Panc1 (cell line): Measurements from ENCODE around the gene PDE11A.

Experiments
- CTCF ChIP-seq: fragments of 450-650 bp; IDR thresholded peaks from 2 replicates; pipeline ENCODE4 v1.5.1; 2017; ENCODE audit warnings: mild to moderate bottlenecking
- POLR2AphosphoS5 ChIP-seq: IDR thresholded peaks from 2 replicates; pipeline ENCODE4 v1.6.1; 2012; ENCODE audit warnings: mild to moderate bottlenecking, low read depth, low read length, moderate library complexity
- TCF7L2 ChIP-seq: IDR thresholded peaks from 2 replicates; pipeline ENCODE4 v1.6.1; 2011; ENCODE audit warnings: mild to moderate bottlenecking, low read depth, low read length, inconsistent platforms

DNA sequence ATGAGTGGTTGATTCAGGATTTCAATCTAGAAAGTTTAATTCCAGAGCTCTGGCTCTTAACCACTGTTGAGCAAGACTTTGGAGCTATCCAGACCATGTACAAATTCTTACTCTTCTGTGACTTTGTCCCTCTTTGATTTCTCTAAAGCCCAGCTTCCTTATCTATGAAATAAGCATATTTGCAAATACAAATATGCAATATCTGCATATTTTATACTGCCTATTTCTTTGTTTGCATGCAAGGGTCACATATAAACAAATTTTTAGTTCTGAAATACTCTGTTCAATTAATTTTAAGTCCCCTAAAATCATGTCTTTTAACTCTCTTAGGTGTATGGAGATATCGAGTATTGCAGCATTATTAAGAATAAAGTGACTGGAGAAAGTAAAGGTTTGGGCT lies 45.1 kb upstream of the PDE11A start:
- TF ChIP-seq CTCF (no peak), POLR2AphosphoS5 (no peak), TCF7L2 (no peak)
